ENCODE measurements around the gene ZNF148.
A peak's percentile ranks its signal among the peaks of the same experiment; 100 is the strongest.

Gene ZNF148

DNA sequence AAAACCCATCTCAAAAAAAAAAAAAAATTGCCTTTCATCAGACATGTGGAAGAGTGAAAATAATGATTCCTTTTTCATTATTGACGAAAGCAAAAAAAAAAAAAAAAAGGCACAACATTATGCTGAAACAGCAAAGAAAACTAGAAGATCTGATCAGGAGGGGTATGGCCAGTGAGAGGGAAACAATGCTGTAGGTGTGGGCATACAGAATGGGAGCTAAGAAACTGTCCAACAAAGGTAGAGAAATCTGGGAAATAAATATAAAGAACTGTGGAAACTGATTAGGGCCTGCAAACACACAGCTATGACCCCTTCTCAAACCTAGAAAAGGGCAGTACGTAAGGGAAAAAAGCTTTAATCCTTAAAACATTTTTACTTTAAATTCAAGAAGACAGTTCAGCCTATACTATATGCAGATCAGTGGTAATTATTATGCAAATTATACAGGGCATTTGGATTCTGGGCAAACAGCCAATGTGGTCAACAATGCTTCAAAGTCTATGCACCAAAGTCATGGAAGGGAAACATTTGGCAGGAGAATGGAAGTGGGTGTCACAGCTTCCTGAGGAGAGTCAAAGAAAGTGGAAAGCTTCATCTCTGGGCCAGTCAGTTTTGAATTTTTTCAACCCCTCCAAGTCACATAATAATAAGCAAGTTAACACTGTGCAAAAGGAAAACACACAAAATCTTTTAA lies 94.3 kb downstream of the ZNF148 start:
- peak; percentile 30 for DNase-seq (ENCODE audit: low read depth)

DNA sequence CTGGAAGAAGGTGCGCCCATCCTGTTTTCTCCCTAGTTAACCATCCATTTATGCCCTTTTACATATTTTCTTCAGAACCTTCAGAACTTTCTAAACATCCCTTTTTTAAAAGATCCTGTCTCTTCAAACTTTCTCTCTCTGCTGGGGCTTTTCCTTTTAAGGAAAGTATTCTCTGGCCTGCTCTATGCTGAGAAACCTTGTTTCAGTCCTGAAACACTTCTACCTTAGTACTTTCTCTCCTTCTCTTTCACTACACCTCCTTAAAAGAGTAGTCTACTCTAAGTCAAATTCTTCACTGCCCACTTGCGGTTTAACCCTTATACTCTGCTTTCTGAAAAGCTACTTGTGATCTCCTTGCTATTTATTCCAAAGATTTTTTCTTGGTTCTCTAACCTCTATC lies 97.0 kb downstream of the ZNF148 start:
- DNase-seq (ENCODE audit: low read depth): no peak

DNA sequence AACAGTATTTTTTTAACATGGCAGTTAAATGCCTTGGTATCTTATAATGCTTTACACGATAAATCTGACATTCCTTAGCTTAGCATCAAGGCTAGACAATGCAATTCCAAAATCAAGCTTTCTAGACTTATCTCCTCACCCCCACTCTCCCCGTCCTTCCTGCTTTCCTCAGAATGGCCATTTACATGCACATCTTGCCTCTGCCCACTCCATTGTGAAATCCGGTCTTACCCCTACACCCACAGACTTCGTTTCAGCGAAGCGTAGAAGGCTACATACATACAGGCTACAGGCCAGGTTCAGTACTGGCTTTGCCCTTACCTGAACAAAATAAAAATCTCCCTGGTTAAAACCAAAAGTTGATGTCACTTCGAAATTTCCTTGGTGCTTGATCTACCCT lies 104.0 kb downstream of the ZNF148 start:
- no peak for DNase-seq (ENCODE audit: low read depth)

DNA sequence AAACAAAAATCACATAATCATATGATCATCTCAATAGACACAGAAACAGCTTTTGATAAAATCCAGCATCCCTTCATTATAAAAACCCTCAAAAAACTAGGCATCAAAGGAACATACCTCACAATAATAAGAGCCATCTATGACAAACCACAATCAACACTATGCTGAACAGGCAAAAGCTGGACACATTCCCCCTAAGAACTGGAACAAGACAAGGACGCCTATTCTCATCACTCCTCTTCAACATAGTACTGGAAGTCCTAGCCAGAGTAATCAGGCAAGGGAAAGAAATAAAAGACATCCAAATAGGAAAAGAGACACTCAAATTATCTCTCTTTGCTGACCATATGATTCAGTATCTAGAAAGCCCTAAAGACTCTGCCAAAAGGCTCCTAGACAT lies 107.7 kb downstream of the ZNF148 start:
- DNase-seq (ENCODE audit: low read depth): no peak

- no peak for DNase-seq (ENCODE audit: low read depth)
Measured at GRCh38 chr3:125266971-125267370, 108.2 kb downstream of the ZNF148 start.

DNA sequence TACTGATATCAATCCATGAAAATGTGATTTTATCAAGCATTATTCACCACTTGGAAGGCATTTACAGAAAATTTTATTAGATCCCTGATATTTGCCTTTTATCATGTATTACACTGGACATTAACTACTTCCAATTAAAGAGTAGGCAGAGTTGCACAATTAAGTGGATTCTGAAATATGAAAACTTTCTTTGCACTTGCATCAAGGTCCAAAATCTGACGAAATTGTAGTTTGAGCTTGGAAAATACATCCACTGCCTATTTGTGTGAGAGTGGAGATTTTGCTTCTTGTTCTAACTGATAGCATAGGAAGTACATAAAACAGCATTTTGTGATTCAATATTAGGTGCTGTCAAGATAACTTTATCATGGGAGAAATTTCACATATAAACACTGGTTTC lies 113.0 kb downstream of the ZNF148 start:
- peak; percentile 38 for DNase-seq (ENCODE audit: low read depth)

- DNase-seq (ENCODE audit: low read depth): no peak
Measured at GRCh38 chr3:125261031-125261430, 114.1 kb downstream of the ZNF148 start.

DNA sequence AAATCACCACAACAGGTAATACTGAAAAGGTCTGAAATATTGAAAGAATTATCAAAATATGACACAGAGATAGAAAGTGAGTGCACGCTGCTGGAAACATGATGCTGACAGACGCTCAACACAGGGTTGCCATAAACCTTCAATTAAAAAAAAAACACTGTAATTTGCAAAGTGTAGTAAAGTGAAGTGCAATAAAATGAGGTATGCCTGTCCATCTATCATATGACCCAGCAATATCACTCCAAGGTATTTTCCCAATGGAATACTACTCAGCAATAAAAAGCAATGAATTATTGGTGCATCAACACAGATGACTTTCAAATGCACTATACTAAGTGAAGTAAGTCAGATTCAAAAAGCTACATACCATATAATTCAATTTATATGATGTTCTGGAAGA lies 115.0 kb downstream of the ZNF148 start:
- no peak for DNase-seq (ENCODE audit: low read depth)

GRCh38 chr3:125257536-125257935 lies 117.6 kb downstream of the ZNF148 start:
- no peak for DNase-seq (ENCODE audit: low read depth)

- DNase-seq (ENCODE audit: low read depth): no peak
Measured at GRCh38 chr3:125256675-125257074, 118.5 kb downstream of the ZNF148 start.

DNA sequence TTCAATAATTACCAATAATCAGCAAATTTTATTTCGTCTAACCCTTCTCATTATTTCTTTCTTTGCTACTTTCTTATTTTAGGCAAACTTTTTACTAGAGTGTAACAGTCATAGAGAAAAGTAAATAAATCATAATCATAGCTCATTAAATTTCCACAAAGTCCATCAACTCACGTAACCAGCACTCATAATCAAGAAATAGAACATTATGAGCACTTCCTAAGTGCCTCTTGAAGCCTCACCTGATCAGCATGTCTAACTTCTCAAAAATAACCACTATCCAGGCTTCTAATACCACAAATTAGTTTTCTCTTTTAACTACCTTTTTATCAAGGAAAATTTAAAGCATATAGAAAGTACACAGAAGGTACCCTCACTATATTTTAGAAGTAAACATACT lies 124.2 kb downstream of the ZNF148 start:
- no peak for DNase-seq (ENCODE audit: low read depth)

DNA sequence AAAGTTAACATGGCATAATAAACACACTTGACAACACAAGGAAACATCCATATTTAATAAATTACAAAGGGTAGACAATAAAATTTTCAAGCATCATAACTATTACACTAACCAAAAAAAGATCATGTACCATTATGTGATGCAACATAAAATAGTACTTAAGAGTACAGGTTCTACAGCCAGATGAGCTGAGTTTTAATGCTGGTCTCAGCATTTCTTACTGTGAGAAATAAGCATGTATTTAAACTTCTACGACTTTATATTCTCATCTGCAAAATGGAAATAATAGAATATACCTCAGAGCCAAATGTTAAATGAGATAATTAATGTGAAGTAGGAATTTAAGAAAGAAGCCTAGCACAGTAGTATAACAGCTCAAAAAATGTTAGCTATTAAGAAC lies 128.9 kb downstream of the ZNF148 start:
- DNase-seq (ENCODE audit: low read depth): no peak

DNA sequence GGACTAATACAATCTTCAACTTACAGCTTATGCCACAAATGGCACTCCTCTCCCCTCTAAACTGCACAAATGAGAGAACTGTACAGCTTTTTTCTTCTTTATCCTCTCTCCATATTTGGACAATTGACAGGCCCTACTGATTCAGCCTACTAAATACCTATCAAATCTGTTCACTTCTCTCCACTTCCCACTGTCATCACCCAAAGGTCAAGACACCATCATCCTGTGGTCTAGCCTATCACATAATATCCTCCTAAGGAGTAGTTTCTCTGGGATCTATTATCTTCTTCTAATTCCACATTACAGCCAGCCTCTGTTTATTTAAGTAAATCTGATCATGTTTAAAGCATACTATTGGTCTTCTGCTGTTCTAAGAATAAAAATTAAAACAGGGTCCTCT lies 129.6 kb downstream of the ZNF148 start:
- DNase-seq (ENCODE audit: low read depth): no peak

DNA sequence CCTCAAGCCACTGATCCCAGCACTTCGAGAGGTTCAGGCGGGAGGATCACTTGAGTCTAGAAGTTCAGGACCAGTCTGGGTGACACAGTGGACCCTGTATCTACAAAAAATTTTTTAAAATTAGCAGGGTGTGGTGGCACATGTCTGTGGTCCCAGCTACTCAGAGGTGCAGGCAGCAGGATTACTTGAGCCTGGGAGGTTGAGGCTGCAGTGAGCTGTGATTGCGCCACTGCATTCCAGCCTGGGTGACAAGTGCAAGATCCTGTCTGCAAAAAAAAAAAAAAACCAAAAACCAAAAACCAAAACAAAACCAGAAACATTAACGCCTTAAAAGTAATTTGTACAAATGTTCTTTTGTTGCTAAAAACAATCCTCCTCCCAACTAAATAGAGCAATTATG lies 134.6 kb downstream of the ZNF148 start:
- DNase-seq (ENCODE audit: low read depth): peak; percentile 19

DNA sequence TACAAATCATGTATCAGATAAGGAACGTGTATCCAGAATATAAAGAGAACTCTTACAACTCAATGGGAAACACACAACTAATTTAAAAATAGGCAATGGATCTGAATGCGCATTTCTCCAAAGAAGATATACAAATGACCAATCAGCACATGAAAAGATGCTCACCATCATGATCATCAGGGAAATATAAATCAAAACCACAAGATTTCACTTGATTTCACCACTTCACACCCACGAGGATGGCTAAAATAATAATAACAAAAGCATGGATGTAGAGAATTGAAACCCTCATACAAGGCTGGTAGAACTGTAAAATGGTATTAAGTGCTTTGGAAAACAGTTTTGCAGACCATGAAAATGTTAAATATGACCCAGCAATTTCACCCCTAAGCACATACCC lies 135.9 kb downstream of the ZNF148 start:
- DNase-seq (ENCODE audit: low read depth): no peak

DNA sequence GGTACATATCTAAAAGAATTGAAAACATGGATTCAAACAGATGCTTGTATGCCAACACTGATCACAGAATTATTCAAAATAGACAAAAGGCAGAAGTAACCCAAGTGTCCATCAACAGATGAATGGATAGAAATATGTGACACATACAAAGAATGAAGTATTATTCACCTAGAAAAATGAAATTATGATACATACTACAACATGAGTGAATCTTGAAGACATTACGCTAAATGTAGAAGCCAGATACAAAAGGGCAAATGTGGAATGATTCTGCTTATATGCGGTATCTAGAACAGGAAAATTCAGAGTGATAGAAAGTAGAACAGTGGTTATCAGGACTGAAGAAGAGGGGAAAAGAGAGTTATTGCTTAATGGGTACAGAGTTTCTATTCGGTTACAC lies 136.4 kb downstream of the ZNF148 start:
- no peak for DNase-seq (ENCODE audit: low read depth)

DNA sequence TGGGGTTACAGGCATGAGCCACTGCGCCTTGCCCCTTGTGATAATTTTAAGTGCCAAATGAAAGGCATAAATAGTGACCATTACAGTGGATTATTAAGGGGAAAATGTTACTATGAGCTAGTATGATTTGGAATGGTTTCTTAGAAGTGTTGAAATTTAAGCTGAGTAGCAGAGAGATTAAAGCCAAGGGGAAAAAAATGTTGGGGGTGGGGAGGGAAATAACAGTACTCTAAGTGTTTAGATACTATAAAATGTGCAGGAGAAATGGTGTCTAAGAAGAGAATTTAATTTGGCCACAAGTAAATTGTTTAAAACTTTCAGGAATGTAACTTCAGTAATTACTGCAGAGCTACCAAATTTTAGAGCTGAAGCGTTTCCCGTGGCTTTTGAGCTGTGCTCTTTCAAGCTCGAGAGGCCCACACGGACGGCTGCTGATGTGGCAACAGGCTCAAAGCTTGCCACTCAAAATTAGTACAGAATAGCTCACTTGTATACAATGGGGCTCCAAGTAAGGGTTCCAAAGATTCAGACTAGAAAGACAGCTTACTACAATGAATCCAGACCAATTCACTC lies 138.7 kb downstream of the ZNF148 start:
- peak; percentile 47 for DNase-seq (ENCODE audit: low read depth)

DNA sequence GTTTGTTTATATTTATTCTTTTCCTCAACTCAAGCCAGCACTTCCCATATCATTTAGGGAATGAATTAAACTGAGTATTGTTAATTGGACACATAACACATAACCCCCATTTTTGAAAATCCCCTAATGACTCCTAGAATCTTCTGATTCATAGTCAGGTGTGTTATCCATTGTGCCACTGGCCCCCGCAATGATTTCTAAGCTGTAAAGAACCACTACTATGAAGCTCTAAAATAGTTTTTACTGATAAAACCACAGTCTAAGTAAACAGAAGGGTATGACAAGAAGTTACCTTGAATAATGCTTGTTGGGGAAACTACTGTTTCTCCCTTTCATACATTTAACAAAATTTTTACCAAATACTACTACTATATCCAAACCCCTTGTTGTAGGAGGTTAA lies 140.3 kb downstream of the ZNF148 start:
- no peak for DNase-seq (ENCODE audit: low read depth)

DNA sequence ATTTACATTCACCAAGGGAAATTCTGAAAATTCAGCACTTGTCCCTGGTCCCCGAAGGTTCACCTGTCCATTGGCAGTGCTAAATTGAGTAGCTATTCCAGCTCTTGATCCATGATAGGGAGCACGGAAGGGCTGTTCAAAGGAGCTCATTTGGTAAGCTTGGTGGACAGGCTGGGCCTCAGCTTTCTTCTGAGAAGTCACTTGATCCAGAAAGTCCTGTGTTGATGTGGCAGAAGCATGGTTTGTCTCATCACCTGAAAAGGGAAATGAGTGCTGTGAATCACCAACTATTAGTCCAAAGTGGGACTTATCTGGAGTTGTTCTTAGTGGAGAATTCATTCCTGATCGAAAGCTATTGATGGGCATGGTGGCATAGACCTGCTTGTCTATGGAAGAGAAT lies 142.7 kb downstream of the ZNF148 start:
- no peak for DNase-seq (ENCODE audit: low read depth)

DNA sequence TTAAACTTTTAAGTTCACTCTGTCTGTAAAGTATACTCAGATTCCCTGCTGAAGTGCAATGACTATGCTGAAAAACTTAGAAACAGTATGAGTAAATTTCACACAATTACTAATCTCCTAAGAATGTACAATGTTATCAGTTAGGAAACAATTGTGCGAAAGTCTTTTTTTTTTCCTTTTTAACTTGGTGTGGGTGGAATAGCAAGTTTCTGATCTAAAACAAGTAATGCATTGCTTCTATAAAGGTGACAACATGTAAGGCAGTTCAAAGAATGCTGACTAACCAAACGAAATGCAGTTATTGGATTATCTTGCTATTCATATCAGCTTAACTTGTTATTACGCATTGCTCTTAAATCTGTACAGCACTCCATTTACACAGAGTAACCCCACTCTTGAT lies 143.2 kb downstream of the ZNF148 start:
- peak; percentile 59 for DNase-seq (ENCODE audit: low read depth)

DNA sequence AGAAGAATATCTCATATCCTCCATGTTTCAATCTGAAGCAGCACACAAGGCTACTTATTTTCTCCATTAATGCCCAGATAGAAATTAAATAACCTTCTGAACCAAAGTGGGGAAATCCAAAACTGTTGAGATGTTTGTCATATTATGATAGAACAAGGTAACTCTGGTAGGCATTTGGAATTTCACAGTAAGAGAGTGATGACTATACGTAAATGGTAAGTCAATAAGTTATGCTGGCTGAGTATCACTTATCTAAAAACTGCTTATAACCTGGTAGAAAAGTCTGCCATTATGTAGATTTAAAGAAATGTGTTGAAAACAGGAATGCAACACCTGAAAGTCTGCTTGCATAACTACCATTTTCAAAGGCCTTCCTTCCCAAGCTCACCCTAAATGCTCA lies 145.4 kb downstream of the ZNF148 start:
- DNase-seq (ENCODE audit: low read depth): no peak

DNA sequence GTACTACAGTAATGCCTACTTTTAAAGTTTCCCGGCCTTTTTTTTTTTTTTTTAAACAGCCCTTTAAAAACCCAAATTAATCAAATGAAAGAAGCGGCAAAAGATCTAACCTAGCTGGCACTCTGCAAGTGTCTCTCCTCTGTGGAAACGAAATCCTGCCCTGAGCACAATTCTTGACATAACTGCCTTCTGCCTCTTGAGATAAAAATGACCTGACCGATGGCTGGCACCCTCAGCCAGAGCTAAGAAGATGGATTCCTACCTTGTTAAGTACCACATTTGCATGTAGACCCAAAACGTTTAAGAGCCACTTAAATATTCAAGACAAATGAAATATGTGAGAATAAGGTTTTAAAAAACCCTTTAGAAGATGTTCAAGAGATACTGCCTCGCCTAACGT lies 146.0 kb downstream of the ZNF148 start:
- no peak for DNase-seq (ENCODE audit: low read depth)

- no peak for DNase-seq (ENCODE audit: low read depth)
Measured at GRCh38 chr3:125221831-125222230, 153.3 kb downstream of the ZNF148 start.

DNA sequence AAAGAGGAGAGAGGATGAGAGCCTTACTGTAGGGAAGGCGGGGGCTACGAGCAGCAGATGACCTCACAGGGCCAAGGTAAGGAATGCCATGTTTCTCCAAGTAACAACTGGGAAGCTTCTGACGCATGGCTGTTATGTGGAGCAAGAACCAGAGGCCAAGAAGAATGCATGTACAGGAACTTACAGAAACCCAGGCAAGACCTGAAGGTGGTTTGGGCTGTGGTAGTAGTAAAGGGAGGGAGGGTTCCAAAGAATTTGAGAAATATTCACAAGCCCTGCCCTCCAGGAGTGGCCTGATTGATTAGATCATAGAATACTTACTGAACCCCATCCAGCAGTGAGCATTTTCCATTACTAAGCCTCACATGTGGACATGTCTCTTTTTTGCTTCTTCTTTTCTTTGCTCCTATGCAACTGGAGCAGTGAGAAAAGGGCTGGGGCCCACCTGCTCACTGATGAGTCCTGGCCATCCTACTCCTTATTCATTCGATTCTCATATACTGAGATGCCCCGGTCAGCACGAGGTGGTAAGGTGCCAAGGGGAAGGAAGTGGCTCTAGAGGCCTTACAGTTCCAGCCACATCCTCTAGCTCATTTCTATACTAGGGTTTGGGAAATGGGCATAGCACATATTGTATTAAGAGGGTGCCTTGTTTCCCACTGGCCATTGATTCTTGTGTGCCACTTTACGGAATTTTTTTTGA lies 154.2 kb downstream of the ZNF148 start:
- no peak for DNase-seq (ENCODE audit: low read depth)
